Vagina (tissue), 2 donors: ENCODE measurements around the gene LAMA2.

Experiments
- POLR2AphosphoS5 ChIP-seq, 2 donors: sonication (generic); formaldehyde crosslinking; IDR thresholded peaks; one replicate each; pipeline ENCODE4 v1.9.0; 2017; ENCODE audit warnings: antibody characterized with exemption in 2 of 2, mild to moderate bottlenecking in 2 of 2, low read depth in 1 of 2; ENCODE audit not compliant: insufficient read depth in 1 of 2
- TF ChIP-seq, protein P1 (sequence below), 3 experiments: fragments of 450-650 bp in 2 of 3; fragments of 200-600 bp in 1 of 3; sonication (generic) in 1 of 3; IDR thresholded peaks; one replicate each; pipeline ENCODE4 v1.5.1; 2017 to 2019; ENCODE audit warnings: antibody characterized with exemption in 3 of 3, mild to moderate bottlenecking in 2 of 3, moderate library complexity in 2 of 3

DNA sequence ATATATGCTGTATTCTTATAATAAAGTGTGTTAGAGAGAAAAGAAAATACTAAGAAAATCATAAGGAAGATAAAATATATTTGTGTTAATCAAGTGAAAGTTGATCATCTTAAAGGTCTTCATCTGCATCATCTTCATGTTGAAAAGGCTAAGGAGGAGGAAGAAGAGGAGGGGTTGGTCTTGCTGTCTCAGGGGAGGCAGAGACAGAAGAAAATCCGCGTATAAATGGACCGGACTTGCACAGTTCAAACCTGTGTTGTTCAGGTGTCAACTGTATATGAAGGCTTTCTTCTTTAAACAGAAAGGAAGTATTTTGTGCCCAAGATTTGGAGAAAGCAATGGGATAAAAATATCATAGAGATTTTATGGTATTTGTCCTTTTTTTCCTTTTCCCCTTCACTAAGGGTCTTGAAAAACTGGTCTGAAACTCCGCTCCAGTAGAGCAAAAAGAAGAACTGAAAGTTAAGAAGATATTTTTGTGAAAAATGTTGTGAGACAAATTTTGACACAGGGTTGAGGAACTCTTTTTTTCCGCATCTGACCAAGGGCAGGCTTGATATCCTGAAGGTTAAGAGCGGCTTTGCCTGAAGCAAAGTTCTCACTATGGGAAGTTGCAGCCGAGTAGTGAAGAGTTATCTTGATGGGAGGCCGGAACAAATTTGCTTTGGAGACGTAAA lies 350.7 kb downstream of the LAMA2 start:
- no peak for TF ChIP-seq POLR2AphosphoS5 (IDR thresholded peaks at IDR 0.05; ENCODE audit: insufficient read depth in 1 of 2, low read depth in 1 of 2)
- TF ChIP-seq, protein P1, sequence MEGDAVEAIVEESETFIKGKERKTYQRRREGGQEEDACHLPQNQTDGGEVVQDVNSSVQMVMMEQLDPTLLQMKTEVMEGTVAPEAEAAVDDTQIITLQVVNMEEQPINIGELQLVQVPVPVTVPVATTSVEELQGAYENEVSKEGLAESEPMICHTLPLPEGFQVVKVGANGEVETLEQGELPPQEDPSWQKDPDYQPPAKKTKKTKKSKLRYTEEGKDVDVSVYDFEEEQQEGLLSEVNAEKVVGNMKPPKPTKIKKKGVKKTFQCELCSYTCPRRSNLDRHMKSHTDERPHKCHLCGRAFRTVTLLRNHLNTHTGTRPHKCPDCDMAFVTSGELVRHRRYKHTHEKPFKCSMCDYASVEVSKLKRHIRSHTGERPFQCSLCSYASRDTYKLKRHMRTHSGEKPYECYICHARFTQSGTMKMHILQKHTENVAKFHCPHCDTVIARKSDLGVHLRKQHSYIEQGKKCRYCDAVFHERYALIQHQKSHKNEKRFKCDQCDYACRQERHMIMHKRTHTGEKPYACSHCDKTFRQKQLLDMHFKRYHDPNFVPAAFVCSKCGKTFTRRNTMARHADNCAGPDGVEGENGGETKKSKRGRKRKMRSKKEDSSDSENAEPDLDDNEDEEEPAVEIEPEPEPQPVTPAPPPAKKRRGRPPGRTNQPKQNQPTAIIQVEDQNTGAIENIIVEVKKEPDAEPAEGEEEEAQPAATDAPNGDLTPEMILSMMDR (IDR thresholded peaks at IDR 0.05), result no peak
